SKM-1 treated with dmso at 0.1 percent for 144 hours (cell line): Measurements from ENCODE around the gene SMIM5.

Source experiments
- DNase-seq: peaks from one replicate; lab custom pipeline; 2025; ENCODE audit not compliant: unreplicated experiment; lab: John Stamatoyannopoulos, UW

The SMIM5 gene

DNA sequence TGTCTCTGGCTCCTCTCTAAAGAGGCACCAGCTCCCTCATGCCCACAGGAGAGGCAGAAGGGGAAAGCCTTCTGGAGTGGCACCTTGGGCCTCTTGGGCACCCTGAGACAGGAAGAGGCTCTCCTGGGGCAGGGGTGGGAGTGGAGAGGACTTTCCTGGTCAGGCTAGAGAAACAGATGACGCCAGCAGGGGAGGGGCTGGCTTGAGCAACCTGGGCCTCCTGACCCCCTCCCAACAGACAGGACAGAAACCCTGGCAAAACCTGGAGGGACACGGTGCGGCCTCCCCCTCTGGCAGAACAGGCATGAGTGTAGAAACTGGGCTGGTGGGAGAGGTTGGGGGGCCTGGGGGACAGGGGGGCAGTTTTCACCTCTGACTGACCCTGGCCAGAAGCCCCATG is 6.1 kb downstream of the SMIM5 start:
- DNase-seq, result no peak

DNA sequence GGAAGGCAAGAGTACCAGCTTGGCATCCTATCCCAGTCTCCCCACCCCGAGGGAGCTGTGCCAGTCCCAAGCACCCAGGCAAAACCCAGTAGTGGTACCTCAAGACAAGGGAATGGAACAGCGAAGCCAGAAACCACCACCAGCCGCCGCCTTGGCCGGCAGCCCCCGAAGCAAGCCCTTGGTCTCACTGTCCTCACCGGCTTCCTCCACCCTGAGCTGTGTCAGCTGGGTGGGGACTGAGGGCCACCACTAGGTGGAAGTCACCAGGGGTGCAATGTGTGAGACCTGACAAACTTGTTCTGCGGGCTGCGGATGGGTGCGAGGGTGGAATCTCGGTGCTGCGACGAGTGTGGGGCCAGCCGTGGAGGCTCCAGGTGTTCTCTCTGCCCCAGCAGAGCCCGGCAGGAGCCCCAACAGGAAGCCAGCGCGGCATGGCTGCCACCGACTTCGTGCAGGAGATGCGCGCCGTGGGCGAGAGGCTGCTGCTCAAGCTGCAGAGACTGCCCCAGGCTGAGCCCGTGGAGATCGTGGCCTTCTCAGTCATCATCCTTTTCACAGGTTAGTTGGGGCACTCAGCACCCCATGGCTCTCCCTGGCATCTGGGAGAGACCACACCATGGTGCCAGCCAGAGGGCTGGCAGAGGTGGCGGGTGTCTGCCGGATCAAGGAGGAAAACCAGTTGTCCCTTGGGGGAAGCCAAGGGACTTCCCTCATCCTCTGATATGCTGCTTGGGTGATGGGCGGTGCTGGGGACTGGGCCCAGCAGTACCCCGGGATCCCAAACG is 6.7 kb downstream of the SMIM5 start:
- DNase-seq, result no peak

DNA sequence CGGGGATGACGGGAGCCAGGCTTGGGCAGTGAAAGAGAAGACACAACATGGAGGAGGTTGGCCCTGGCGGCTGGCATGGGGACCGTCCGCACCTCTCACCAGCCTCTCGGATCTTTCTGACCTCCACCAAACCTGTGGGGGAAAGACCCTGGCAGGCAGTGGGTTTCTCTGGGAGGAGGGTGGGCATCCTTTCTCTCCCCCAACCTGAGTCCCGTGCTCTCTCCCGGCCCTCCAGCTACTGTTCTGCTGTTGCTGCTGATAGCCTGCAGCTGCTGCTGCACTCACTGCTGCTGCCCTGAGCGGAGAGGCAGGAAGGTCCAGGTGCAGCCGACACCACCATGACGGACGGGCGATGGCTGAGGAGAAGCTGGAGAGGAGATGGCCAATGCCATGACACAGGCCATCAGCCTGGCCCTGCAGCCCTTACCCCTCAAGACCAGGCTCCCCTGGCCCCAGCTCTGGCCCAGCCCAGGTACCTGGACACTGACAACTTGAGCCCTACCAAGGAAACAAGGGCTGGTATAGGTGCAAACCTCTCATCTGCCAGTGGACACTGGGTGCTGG is 7.4 kb downstream of the SMIM5 start:
- DNase-seq, result no peak

DNA sequence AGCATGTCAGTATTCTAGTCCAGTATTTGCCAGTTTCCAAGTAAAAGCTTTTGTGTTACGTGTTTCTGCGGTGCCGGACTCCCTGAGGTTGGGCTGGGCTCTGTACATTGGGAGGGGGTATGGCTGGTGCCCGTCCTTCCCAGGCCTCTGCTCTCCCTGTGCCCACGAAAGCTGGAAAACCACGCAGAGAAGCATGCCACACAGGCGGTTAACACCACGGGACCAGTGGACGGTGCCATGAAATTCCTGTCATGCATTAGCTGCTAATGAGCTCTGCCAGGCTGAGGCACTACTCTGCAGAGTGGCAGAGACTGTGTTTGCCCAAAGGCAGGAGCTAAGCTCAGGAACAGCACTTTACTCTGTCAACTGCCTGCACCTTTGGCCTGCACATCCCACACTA is 8.1 kb downstream of the SMIM5 start:
- no peak for DNase-seq

DNA sequence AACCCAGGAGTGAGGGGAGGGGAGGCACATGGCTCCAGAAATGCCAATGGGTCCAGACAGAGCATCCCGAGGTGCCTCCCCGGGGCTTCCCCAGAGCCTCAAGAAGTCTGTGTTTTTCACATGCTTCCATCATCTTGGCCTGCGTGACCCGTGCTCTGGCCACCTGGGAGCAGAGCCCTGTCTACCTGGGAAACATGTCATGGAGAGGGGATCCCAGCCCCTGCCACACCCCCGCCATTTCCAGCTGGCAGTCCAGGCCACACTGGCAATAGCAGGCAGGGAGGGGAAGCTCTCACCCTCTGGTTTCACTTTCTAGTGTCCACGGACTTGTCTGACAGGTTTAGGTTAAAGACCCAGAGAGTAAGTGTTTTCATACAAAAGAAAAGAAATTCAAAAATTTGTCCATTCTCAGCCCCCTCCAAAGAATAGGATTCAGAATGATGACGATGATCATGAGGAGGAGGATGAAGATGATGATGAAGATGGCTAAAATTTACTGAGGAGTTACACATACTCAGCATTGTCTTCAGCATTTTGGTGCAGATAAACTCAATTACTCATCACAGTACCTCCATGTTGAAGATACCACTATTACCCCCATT is 9.0 kb downstream of the SMIM5 start:
- DNase-seq, result no peak

DNA sequence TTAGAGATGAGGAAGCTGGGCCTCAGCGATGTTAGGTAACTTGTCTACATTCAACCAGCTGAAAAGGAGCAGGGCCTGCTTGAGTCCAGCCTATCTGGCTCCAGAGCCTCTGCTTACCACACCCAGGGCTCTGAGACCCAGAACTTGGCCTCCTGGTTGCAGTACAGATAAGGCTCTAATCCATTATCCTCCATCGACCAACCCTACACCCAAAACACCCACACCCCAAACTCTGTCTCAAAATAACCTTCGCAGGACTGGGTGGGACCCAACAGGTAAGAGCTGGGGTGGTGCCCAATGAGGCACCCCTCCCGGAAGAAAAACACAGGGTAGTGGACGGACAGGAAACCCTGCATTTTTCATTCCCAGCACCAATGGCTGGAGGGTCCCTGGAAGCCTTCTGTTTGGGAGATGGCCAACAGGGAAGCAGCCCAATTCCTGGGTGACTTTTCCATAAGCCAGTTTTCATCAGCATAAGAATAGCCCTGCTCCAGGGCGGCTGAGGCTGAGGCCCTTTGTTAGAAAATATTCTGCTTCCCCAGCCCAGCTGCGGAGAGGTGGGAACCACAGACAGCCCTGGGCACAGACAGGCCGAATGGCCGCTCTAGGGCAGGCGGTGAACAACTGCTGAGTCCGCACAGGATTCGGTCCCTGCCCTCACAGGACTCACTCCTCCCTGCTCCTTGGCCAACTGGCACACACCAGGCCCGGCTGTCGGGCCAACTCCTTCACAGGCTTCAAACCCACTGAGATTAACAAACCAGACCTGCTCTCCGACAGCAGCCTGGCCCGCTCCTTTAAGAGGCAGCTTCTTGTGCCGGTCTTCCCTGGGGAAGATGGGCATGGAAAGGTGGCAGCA is 9.8 kb downstream of the SMIM5 start:
- no peak for DNase-seq

DNA sequence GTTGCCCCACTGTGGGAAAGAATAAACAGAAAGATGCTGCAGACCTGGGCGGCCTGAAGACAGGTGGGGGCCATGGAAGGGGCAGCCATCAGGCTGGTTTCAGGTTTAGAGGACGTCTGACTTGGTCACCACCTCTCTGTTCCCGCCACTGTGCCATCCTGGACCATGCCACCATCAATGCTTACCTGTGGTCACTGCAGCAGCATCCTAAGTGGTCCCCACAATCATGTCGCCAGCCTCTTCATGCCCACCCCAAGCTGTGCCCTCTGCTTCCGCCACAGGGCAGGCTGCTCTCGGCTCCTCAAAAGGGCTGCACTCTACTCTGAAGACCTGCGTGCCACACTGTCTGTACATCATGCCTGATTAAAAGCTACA is 10.4 kb downstream of the SMIM5 start:
- DNase-seq, result no peak

DNA sequence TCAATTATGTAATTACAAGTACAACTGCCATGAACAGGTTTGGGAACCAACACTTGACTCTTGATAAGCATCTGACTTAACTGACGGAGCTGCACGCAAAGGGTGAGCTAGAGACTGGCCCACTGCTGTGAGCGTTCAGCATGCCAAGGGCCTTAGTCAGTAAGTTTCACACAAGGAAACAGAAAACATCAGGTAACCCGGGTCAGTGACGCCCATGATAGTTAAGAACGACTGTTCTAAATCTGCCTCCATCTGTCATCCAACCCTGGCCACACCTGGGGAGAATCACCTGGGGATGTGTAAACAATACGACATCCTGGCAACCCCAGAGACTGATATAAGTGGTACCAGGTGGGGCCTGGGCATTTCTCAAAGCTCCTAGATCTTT is 12.3 kb downstream of the SMIM5 start:
- no peak for DNase-seq

DNA sequence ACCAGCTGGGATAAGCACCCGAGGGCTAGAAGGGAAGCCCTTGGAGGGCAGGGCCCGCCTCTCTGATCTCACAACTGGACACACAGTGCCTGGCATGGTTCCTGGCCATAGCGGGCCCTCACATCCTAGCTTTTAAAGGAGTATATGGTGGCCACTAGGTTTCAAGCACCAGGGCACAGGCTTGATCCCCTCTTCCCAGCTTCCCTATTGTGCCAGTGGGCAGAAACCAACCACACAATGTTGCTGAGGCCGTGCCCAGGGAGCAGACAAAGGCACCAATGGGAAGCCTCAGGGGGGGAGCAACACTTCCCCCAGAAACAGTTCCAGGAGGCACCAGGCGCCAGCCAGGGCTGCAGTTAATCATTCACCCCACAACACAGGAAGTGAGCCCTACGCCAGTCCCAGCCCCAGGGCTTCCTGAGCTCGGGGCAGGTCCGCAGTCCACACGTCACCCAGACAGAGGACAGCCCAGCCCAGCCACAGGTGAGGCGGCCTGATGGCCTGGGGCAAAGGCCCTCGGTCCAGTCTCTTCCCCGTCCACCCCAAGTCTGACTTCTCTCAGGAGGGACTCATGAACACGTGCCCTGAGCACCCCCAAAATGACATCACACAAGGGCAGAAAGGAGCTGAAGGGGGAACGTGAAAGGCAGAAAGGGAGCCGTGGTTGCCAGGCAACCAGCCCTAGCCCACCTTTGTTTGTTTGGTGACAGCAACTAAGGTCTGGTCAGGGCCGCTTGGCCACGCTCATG is 12.8 kb downstream of the SMIM5 start:
- no peak for DNase-seq

DNA sequence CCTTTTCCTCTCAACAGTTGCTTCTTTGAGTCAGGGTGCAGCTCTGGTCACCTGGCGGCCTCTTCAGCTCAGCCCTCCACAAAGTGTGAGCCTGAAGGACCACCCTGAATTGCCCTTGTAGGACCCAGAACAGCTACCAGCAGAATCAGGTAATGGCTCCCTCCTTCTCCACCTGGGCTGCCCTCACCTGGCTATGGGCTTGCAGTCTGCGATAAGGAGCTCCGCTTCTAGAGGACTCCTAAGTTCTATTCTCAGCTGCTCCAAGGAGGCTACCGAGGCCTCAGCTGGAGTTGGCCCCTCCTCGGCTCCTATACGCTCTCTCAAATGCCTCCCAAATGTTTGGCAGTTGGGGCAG is 13.4 kb downstream of the SMIM5 start:
- DNase-seq, result no peak

DNA sequence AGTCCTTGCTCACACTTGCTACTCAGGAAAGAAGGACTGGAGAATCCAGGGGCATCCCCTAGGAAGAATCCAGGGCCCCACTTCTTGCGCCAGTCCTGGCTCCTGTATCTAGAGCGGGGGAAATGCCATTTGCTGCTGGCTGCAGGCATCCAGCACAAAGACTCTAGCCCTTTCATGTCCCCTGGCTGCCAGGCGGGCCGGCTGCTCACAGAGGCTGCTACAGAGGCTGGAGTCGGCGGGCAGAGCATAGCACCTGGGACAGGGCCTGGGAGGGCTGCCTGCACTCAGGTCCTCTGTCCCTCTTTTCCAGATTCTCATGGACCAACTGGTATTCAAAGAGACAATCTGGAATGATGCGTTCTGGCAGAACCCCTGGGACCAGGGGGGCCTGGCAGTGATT is 13.8 kb downstream of the SMIM5 start:
- no peak for DNase-seq

DNA sequence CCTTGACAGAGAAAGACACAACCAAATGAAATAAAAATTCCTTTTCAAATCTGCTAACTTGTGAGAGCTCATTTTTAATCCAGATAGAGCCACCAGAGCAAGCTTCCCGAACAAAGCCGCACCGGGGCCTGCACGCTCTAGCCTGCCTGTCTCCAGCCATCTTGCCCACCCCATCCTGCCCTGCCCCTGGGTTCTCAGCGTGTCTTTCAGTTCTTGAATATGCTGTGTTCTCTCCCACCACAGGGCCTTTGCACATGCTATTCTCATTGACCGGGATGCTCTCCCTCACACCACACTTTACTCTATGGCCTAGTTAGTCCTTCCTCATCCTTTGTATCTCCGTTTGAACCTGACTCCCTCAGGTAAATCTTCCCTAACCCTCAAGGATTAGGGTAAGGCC is 14.7 kb downstream of the SMIM5 start:
- DNase-seq, result no peak

DNA sequence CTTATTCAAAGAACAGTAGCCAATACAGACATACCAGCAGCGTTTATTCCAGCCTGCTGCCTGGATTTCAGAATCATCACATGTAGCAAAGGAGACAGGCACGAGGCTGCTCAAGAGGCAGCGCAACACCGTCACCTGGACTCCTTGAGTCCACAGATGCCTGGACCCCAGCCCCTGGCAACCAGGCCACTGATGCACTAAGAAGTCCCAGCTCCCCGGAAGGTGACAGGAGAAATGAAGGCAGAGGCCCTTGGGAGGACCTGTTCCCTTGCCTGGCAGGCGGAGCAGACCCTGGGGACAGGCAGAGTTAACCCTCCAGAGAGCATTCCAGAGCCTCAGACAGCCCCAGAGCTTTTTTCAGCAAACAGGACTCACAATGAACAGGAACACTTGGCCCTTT is 16.5 kb downstream of the SMIM5 start:
- DNase-seq, result no peak

DNA sequence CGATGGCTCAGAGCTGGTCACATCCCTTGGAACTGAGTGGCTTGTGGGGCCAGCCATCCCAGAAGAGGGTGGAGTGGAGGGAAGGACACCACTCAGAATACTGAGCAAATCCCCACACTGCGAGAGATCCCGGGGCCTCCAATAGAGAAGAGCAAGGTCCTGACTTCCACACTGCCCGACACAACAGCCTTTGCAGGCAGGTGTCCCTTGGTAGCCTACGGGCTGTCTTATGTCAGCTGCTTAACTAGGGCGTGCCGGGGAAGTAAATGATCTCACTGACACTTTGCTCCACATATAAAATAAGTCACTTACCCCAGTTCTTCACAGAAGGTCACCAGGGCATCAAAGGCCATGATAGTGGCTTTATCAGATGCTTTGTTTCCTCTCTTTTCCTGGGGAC is 17.6 kb downstream of the SMIM5 start:
- DNase-seq, result no peak

DNA sequence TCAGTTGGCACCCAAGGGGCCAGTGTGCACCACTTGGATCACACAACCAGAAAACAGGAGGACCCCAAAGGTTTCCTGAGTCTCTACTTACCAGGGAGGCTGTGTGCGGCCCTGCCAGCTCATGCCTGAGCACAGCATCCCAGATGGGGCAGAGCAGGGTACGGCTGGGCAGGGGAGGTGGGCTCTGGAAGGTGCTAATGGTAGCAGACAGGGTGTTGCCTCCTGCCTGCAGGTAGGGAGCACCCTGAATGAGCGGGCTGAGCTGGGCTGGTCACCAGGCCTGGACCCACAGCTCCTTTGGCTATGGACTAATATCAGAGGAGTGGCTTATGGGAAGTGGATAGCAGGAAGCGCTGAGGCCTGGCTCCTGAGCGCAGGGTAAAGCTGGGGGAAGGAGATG is 19.1 kb downstream of the SMIM5 start:
- no peak for DNase-seq

DNA sequence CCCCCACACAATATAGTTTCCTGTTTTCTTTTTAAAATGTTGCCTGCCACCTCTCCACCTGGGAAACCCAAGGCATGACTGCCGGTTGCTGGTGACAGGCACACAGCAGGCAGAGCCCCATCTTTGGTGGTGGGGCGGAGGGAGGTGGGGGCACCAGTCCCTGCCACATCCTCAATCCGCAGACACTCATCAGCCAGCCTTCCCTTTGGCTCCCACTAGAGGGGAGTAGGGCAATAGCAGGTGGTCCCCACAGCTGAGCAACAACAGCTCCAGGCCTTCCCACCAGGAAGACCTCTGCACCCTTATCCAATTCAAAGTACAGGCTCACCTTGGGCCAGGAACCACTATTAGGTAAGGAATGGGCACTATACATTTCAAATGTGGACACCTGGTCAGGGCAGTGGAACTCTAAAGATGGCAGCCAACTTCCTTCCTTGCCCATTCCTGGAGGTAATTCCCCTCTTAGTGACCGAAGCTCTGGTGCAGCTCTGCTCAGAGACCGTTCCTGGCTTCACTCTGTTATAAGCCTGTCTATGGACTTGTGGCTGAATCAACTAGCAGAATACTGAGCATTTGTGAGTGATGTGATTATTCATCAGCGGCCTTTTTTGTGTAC is 19.8 kb downstream of the SMIM5 start:
- peak; percentile 19 for DNase-seq

DNA sequence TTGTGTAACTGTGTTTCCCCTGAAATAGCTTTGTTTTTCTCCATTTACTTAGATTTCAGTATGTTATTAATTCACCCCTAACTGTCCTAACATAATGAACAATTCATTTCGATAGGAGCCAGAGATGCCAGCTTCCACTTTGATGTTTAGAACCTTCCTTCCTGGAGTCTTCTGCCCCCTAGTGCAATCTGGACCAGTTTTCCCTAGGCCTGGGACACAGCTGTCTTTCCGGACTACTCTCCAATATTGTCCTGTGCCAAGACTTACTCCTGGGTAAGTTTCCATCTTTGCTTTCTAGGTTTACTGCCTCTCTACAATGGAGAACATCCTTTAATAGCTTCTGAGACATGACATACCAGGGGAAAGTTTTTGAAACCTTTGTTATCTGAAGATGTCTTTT is 20.9 kb downstream of the SMIM5 start:
- DNase-seq, result no peak

DNA sequence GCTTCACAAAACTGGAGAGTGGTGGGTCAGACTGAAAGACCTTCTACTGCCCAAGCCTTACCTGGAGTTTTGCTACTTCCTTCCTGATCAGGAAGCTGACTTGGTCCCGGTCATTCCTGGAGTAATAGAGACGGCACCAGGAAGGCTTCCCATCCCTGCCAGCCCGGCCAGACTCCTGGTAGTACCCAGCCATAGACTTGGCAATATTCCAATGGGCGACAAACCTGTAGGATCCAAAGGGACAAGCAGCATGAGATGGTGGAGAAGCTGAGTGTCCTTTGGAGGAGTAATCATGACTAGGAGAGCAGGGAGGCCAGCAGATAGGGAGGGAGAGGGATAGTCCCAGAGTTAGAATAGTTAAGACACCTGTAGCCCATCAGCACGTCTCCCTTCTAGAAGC is 25.0 kb downstream of the SMIM5 start:
- DNase-seq, result no peak

DNA sequence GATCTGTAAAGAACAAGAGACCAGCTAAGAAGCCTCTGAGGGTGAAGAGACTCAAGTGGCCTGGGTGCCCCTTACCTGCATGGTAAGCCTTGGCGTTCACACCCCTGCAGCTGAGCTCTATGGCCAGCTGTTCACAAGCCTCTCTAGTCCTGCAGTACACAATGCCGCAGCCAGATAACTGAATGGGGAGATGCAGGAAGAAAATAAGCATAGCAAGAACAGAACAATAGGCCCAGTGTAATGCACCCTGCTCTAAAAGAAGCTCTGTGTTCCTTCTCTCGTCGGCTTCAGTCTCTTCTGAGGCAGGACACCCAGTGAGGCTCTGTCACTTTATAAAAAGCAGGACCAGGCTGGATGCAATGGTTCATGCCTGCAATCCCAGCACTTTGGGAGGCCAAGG is 28.3 kb downstream of the SMIM5 start:
- DNase-seq, result no peak

DNA sequence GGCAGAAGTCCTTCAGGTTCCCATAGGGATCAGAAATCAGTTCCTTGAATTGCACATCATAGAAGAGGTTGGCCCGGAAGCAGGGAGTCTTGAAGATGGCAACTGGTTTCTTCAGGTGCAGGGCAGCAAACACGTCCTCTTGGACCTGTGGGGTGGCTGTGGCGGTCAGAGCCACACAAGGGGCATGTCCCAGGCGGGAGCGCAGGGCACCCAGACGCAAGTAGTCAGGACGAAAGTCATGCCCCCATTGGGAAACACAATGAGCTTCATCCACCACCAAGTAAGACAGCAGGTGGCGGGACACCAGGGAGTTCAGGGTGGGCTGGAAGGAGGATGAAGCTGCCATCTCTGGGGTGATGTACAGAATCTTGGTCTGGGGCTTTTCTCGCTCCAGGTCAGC is 29.3 kb downstream of the SMIM5 start:
- no peak for DNase-seq

DNA sequence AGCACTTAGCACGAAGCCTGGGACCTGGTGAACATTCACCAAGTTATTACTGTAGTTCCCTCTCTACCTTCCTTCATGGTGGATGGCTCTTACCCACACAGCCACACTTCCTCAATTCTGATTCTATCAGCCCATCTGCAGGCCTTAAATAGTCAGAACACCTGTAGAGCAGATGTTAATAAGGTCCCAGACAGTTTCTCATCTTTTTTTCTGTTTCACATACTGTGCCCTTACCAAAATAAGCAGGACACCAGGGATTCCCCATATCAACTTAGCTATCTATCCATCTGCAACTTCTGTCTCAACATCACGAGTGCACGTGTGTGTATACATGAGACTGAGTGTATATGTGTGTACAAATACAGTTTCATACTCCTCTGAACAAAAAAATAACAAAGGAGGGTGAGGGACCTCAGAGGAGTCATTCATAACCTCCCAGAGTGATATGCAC is 30.9 kb downstream of the SMIM5 start:
- no peak for DNase-seq
